Epithelial cell of proximal tubule (primary cell): Measurements from ENCODE around the gene ICE2. TPM values are rescaled to one million over a fixed set of nuclear protein-coding genes. Genes with fewer than 3 reads are reported as not detected.
A peak's percentile ranks its signal among the peaks of the same experiment; 100 is the strongest.

ENCODE experiments used
- DNase-seq: peaks from one replicate; pipeline ENCODE4 v3.0.0-alpha.2; 2011; ENCODE audit warnings: low read depth
- H3K4me3 ChIP-seq: 2 replicates; pipeline ENCODE4 v1.5.1; 2011; ENCODE audit warnings: low read depth, mild to moderate bottlenecking, low read length
- total RNA-seq: library from RNA; depleted of rRNA; stranded (reverse); fragments of >200 nt; gene quantifications from 2 replicates; pipeline ENCODE4 v1.2.3, GENCODE V29; 2015
- TF ChIP-seq, protein P1 (sequence below): conservative IDR thresholded peaks from 2 replicates; pipeline ENCODE4 v1.5.1; 2012; ENCODE audit warnings: low read depth, mild to moderate bottlenecking, low read length

ICE2 gene
- total RNA-seq, 1 donor from 2014 or later: 10.6 TPM

DNA sequence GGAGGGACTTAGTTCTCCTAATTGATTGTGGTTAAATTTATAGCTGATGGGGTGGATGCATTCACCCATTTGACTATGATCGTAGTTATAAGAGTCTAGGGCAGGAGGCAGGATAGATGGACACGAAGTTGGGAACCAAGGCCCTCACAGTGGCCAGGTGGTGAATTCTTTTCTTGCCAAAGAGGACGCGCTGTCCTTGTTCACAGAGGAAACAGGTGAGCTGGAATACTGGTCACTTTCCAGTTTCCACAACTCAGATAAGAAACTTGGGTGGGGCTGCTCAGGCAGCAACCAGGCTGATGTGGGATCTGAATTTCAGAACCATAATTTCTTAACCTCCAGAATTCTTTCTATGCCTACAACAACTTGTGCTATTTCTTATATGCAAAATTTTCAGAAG lies 34.0 kb upstream of the ICE2 start:
- no peak overlapping the region for H3K4me3 ChIP-seq
- TF ChIP-seq, protein P1, sequence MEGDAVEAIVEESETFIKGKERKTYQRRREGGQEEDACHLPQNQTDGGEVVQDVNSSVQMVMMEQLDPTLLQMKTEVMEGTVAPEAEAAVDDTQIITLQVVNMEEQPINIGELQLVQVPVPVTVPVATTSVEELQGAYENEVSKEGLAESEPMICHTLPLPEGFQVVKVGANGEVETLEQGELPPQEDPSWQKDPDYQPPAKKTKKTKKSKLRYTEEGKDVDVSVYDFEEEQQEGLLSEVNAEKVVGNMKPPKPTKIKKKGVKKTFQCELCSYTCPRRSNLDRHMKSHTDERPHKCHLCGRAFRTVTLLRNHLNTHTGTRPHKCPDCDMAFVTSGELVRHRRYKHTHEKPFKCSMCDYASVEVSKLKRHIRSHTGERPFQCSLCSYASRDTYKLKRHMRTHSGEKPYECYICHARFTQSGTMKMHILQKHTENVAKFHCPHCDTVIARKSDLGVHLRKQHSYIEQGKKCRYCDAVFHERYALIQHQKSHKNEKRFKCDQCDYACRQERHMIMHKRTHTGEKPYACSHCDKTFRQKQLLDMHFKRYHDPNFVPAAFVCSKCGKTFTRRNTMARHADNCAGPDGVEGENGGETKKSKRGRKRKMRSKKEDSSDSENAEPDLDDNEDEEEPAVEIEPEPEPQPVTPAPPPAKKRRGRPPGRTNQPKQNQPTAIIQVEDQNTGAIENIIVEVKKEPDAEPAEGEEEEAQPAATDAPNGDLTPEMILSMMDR: no peak
- DNase-seq: no peak

DNA sequence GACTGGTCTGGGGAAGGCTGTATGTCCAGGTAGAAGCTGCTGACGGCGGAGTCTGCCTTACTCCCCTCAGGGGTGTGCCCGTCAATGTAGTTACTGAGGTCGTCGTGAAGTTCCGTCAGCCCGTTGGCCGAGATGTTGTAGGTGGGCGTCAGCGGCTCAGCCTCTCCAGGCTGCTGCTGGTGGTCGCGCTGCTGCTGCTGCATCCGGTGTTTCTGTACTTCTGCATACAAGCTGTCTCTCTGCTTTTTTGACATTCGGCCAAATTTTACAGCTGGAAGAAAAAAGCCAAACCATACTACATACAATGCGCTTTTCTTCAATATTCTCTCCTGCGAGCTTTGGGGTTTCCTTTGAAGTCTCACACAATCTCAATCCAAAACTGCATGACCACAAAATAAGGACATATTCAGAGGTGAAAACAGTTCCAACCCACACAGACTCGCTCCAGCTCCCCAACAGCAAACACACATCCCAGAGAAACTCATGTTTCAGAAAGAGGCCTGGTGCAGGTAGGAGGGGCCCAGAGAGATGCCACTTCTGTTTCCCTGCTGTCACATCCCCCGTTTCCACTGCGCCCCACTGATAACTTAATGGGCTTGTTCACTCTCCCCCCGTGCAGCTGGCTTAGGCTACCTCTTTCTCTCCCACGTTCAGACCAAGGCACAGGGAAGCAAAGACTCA lies 32.5 kb upstream of the ICE2 start:
- H3K4me3 ChIP-seq: no peak overlapping the region
- TF ChIP-seq, protein P1: no peak
- DNase-seq: no peak

DNA sequence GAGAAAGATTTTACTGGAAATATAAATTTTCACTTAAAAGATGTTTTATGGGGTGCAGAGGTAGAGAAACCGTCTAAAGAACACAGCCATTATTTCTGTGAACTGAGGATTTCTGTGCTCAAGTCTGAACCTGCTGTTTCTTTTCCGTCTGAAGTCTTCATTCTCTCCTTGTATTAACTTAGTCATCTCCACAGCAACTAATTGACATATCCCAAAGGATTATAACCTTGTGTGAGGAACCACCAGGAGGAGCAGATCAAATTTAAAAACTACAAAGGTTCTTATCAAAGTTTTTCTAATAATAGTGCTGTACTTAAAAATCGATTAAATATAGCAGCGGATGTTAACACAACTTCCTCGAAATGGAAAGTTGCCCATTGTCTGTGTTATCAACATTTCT lies 31.1 kb upstream of the ICE2 start:
- no peak overlapping the region for H3K4me3 ChIP-seq
- TF ChIP-seq, protein P1: no peak
- no peak for DNase-seq

DNA sequence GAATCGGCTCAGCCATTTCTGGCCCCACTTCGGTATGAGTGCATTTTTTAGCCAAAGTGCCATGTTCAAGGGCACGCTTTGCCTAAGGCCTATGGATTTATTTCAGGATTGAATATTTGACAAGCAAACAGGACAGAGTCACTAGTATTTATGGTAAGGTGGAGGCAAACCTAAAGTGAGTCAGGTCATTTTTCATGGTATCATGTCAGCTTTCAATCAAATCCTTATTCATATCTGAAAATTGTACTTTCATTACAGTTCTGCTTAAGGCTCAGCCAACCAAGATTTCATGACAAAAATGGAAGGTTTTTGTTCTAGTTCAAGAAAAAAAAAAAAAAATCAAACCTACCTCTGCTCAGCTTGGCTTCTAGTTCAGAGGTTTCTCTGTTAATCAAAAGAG lies 30.5 kb upstream of the ICE2 start:
- TF ChIP-seq, protein P1: no peak
- no peak overlapping the region for H3K4me3 ChIP-seq
- no peak for DNase-seq

DNA sequence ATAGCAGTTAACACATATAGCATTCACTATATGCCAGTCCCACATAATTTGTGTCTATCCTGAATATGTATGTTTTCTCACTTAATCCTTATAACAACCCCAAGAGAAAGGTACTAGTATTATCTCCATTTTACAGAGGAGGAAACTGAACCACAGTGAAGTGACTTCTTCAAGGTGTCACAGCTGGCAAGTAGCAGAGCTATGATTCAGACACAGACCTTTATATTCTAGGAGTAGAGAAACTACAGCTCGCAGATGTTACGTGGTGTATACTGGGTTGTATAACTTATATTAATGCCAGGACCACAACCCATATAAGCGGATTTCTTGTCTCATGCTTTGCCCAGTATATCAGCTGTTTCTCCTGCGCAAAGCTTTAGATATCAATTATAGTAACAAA lies 29.5 kb upstream of the ICE2 start:
- no peak for DNase-seq
- H3K4me3 ChIP-seq: no peak overlapping the region
- TF ChIP-seq, protein P1: no peak

DNA sequence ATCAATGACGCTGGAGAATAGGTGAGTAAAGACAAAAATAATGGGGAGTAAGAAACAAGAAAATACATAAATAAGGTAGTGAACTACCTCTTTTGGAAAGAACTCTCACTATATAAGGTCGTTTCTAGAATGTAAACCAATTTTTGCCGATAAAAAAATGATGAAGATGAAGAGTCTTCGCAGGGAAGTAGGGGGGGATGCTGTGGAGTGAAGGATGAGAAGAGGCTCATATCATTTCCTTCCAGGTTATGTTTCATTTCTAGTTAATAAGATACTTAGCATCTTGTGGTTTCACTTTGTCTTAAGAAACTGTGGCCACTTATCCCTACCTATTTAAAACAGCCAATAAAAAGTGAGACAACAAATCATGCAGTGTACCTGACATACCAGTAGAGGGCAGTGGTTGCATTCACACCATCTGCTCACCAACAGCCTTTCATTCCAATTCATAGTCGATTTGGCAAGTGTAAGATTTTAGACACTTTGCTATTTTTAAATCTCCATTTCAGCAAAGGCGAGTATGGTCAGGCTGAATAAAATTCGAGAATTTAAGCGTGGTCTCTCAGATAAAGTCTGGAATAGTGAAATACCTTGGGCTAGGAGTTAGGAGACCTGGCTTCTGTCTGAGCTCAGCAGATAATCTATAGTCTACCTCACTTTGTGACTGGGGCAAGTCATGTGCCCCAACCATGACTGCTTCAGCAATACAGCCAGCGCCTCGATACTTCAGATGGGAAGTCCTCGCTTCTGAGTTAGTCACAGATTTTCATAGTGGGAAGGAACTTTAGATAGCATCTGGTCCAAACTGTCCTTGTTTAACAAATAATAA lies 28.9 kb upstream of the ICE2 start:
- H3K4me3 ChIP-seq: no peak overlapping the region
- TF ChIP-seq, protein P1: peak; percentile 97
- DNase-seq: peak; percentile 26

DNA sequence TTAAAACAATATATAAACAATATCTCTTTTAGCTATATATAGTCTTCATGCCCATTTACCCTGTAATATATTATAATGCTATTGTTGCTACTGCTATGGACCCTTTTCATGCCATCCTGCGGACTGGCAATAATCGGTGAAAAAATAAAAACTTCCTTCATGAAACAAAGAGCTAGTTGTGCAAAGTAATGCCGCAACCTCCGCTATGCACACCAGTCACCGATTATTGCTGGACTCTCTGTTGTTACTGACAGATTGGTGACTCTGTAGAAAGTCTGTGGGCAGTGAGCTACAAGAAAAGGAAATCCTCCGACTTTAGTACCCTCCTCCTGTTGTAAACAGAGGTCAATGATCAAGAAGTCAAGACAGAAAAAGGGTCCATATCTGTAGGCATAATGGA lies 17.9 kb upstream of the ICE2 start:
- DNase-seq: no peak
- TF ChIP-seq, protein P1: no peak
- no peak overlapping the region for H3K4me3 ChIP-seq
